MG63 (cell line): Measurements from ENCODE around the gene MB. TPM values are rescaled to one million over a fixed set of nuclear protein-coding genes. Genes with fewer than 3 reads are reported as not detected.

Experiments used
- DNase-seq: peaks from one replicate; pipeline ENCODE4 v3.0.0-alpha.2; 2020
- H3K27me3 ChIP-seq: fragments of 250-450 bp; sonication (Bioruptor Pico); 2 replicates; pipeline ENCODE4 v1.5.1; 2020; ENCODE audit warnings: mild to moderate bottlenecking, moderate library complexity
- H3K36me3 ChIP-seq: fragments of 250-450 bp; sonication (Bioruptor Pico); 2 replicates; pipeline ENCODE4 v1.5.1; 2020; ENCODE audit warnings: mild to moderate bottlenecking, moderate library complexity
- H3K4me3 ChIP-seq: fragments of 250-450 bp; sonication (Bioruptor Pico); 2 replicates; pipeline ENCODE4 v1.5.1; 2020; ENCODE audit warnings: mild to moderate bottlenecking, moderate library complexity
- H3K9me3 ChIP-seq: fragments of 250-450 bp; sonication (Bioruptor Pico); 2 replicates; pipeline ENCODE4 v1.5.1; 2020; ENCODE audit warnings: mild to moderate bottlenecking, moderate library complexity
- total RNA-seq: library from RNA; depleted of rRNA; stranded (reverse); fragments of >200 nt; shearing (Covaris generic); gene quantifications from 2 replicates; pipeline ENCODE4 v1.2.3, GENCODE V29; 2014; ENCODE audit warnings: low replicate concordance

The MB gene
- total RNA-seq, 1 experiment from 2014 or later = 6.3 TPM

- H3K4me3 ChIP-seq = no peak overlapping the region
Observed at GRCh38 chr22:35608088-35608487, 9.0 kb downstream of the MB start.

GRCh38 chr22:35606916-35607315, 10.2 kb downstream of the MB start:
- DNase-seq = no peak
- Histone ChIP-seq H3K27me3 (no peaks in the 10 kb centered on the region), H3K36me3 (no peaks in the 10 kb centered on the region), H3K9me3 (no peaks in the 10 kb centered on the region), H3K4me3 (no peak overlapping the region)

More at GRCh38 chr22:35608088-35608487, 9.0 kb downstream of the MB start:
- no peak for DNase-seq
- Histone ChIP-seq H3K36me3 (no peaks in the 10 kb centered on the region), H3K27me3 (no peaks in the 10 kb centered on the region), H3K9me3 (no peaks in the 10 kb centered on the region)

GRCh38 chr22:35605851-35606481, 11.2 kb downstream of the MB start:
- Histone ChIP-seq H3K27me3 (no peaks in the 10 kb centered on the region), H3K4me3 (no peak overlapping the region), H3K36me3 (no peaks in the 10 kb centered on the region), H3K9me3 (no peaks in the 10 kb centered on the region)
- no peak for DNase-seq

GRCh38 chr22:35605369-35605680, 11.8 kb downstream of the MB start:
- Histone ChIP-seq H3K4me3 (no peak overlapping the region), H3K9me3 (no peaks in the 10 kb centered on the region), H3K36me3 (no peaks in the 10 kb centered on the region), H3K27me3 (no peaks in the 10 kb centered on the region)
- no peak for DNase-seq

- no peak overlapping the region for H3K4me3 ChIP-seq
- H3K9me3 ChIP-seq = no peaks in the 10 kb centered on the region
- no peaks in the 10 kb centered on the region for H3K27me3 ChIP-seq
- no peak for DNase-seq
- no peaks in the 10 kb centered on the region for H3K36me3 ChIP-seq
Observed at GRCh38 chr22:35604621-35605368, 12.3 kb downstream of the MB start.

- no peak overlapping the region for H3K4me3 ChIP-seq
- H3K27me3 ChIP-seq = no peaks in the 10 kb centered on the region
Observed at GRCh38 chr22:35601743-35602615, 15.2 kb downstream of the MB start.

GRCh38 chr22:35601013-35601580, 16.0 kb downstream of the MB start:
- DNase-seq = no peak
- Histone ChIP-seq H3K27me3 (no peaks in the 10 kb centered on the region), H3K4me3 (no peak overlapping the region), H3K9me3 (no peaks in the 10 kb centered on the region), H3K36me3 (no peaks in the 10 kb centered on the region)

More at GRCh38 chr22:35601743-35602615, 15.2 kb downstream of the MB start:
- DNase-seq = peak; percentile 26
- H3K36me3 ChIP-seq = no peaks in the 10 kb centered on the region
- H3K9me3 ChIP-seq = no peaks in the 10 kb centered on the region

- Histone ChIP-seq H3K27me3 (no peaks in the 10 kb centered on the region), H3K4me3 (no peak overlapping the region), H3K36me3 (no peaks in the 10 kb centered on the region), H3K9me3 (no peaks in the 10 kb centered on the region)
- DNase-seq = no peak
Observed at GRCh38 chr22:35600476-35600875, 16.7 kb downstream of the MB start.

- H3K9me3 ChIP-seq = no peaks in the 10 kb centered on the region
- H3K4me3 ChIP-seq = no peak overlapping the region
- H3K27me3 ChIP-seq = no peaks in the 10 kb centered on the region
- no peaks in the 10 kb centered on the region for H3K36me3 ChIP-seq
- no peak for DNase-seq
Observed at GRCh38 chr22:35599364-35599763, 17.8 kb downstream of the MB start.

- no peaks in the 10 kb centered on the region for H3K27me3 ChIP-seq
- no peaks in the 10 kb centered on the region for H3K36me3 ChIP-seq
- no peaks in the 10 kb centered on the region for H3K9me3 ChIP-seq
- no peak for DNase-seq
- no peak overlapping the region for H3K4me3 ChIP-seq
Observed at GRCh38 chr22:35598396-35598710, 18.8 kb downstream of the MB start.

GRCh38 chr22:35597692-35598395, 19.3 kb downstream of the MB start:
- H3K9me3 ChIP-seq = no peaks in the 10 kb centered on the region
- no peaks in the 10 kb centered on the region for H3K36me3 ChIP-seq
- H3K4me3 ChIP-seq = no peak overlapping the region
- DNase-seq = no peak
- H3K27me3 ChIP-seq = no peaks in the 10 kb centered on the region

- H3K27me3 ChIP-seq = no peaks in the 10 kb centered on the region
- H3K9me3 ChIP-seq = no peaks in the 10 kb centered on the region
- no peaks in the 10 kb centered on the region for H3K36me3 ChIP-seq
- no peak for DNase-seq
- no peak overlapping the region for H3K4me3 ChIP-seq
Observed at GRCh38 chr22:35596821-35597220, 20.3 kb downstream of the MB start.

- DNase-seq = no peak
- no peaks in the 10 kb centered on the region for H3K27me3 ChIP-seq
- no peaks in the 10 kb centered on the region for H3K9me3 ChIP-seq
- H3K4me3 ChIP-seq = no peak overlapping the region
- no peaks in the 10 kb centered on the region for H3K36me3 ChIP-seq
Observed at GRCh38 chr22:35594686-35595085, 22.4 kb downstream of the MB start.

- H3K9me3 ChIP-seq = no peaks in the 10 kb centered on the region
- DNase-seq = no peak
Observed at GRCh38 chr22:35593891-35594470, 23.1 kb downstream of the MB start.

GRCh38 chr22:35593071-35593890, 23.8 kb downstream of the MB start:
- DNase-seq = no peak
- H3K27me3 ChIP-seq = no peaks in the 10 kb centered on the region
- no peak overlapping the region for H3K4me3 ChIP-seq
- H3K36me3 ChIP-seq = no peaks in the 10 kb centered on the region
- H3K9me3 ChIP-seq = no peaks in the 10 kb centered on the region

More at GRCh38 chr22:35593891-35594470, 23.1 kb downstream of the MB start:
- H3K4me3 ChIP-seq = no peak overlapping the region
- no peaks in the 10 kb centered on the region for H3K27me3 ChIP-seq
- H3K36me3 ChIP-seq = no peaks in the 10 kb centered on the region
